Trophoblast cell (in vitro differentiated cells and primary cell): Measurements from ENCODE around the gene TTC6. TPM values are rescaled to one million over a fixed set of nuclear protein-coding genes. Genes with fewer than 3 reads are reported as not detected.

Experiments used
- DNase-seq, 2 donors: peaks; one replicate each; pipeline ENCODE4 v3.0.0-alpha.2; 2016
- H2AFZ ChIP-seq: 2 replicates; pipeline ENCODE4 v1.6.1; 2013; ENCODE audit warnings: low read length, moderate library complexity, mild to moderate bottlenecking; ENCODE audit not compliant: insufficient read depth, poor library complexity
- H2AK5ac ChIP-seq: 2 replicates; pipeline ENCODE4 v1.6.1; 2013; ENCODE audit warnings: mild to moderate bottlenecking, low read length
- H2BK120ac ChIP-seq: 2 replicates; pipeline ENCODE4 v1.6.1; 2013; ENCODE audit warnings: low read length, mild to moderate bottlenecking, moderate library complexity; ENCODE audit not compliant: insufficient read depth, poor library complexity
- H2BK12ac ChIP-seq: 2 replicates; pipeline ENCODE4 v1.6.1; 2013; ENCODE audit warnings: mild to moderate bottlenecking, low read length, moderate library complexity
- H2BK5ac ChIP-seq: 2 replicates; pipeline ENCODE4 v1.6.1; 2013; ENCODE audit warnings: low read length, low read depth, moderate library complexity, mild to moderate bottlenecking; ENCODE audit not compliant: poor library complexity
- H3K14ac ChIP-seq: 2 replicates; pipeline ENCODE4 v1.6.1; 2013; ENCODE audit warnings: mild to moderate bottlenecking, low read length
- H3K18ac ChIP-seq: 2 replicates; pipeline ENCODE4 v1.6.1; 2013; ENCODE audit warnings: mild to moderate bottlenecking, low read length
- H3K23ac ChIP-seq: 2 replicates; pipeline ENCODE4 v1.6.1; 2013; ENCODE audit warnings: low read length
- H3K27ac ChIP-seq: 2 replicates; pipeline ENCODE4 v1.5.1; 2013; ENCODE audit warnings: low read depth, mild to moderate bottlenecking, inconsistent platforms, low read length, moderate library complexity
- H3K27me3 ChIP-seq: 2 replicates; pipeline ENCODE4 v1.6.1; 2013; ENCODE audit warnings: inconsistent platforms, mild to moderate bottlenecking, low read length, moderate library complexity; ENCODE audit not compliant: insufficient read depth
- H3K36me3 ChIP-seq, 2 experiments: 1 replicate in 1 of 2; 2 replicates in 1 of 2; pipeline ENCODE4 v1.6.1; 2013; ENCODE audit warnings: low read length in 2 of 2, mild to moderate bottlenecking in 2 of 2, moderate library complexity in 1 of 2; ENCODE audit not compliant: insufficient read depth in 2 of 2, control insufficient read depth in 1 of 2
- H3K4ac ChIP-seq: 2 replicates; pipeline ENCODE4 v1.6.1; 2013; ENCODE audit warnings: low read depth, mild to moderate bottlenecking, low read length, moderate library complexity
- H3K4me1 ChIP-seq, 2 experiments: 1 replicate in 1 of 2; 2 replicates in 1 of 2; pipeline ENCODE4 v1.6.1; 2013; ENCODE audit warnings: low read length in 2 of 2, mild to moderate bottlenecking in 2 of 2, moderate library complexity in 1 of 2; ENCODE audit not compliant: insufficient read depth in 2 of 2, control insufficient read depth in 1 of 2
- H3K4me2 ChIP-seq: 2 replicates; pipeline ENCODE4 v1.6.1; 2013; ENCODE audit warnings: inconsistent platforms, mild to moderate bottlenecking, low read length, moderate library complexity
- H3K4me3 ChIP-seq: 2 replicates; pipeline ENCODE4 v1.5.1; 2013; ENCODE audit warnings: mild to moderate bottlenecking, low read depth, low read length, inconsistent platforms
- H3K79me1 ChIP-seq: one replicate; pipeline ENCODE4 v1.6.1; 2013; ENCODE audit warnings: low read length
- H3K79me2 ChIP-seq: 2 replicates; pipeline ENCODE4 v1.6.1; 2013; ENCODE audit warnings: low read length, mild to moderate bottlenecking; ENCODE audit not compliant: control insufficient read depth, insufficient read depth, poor library complexity
- H3K9ac ChIP-seq: 2 replicates; pipeline ENCODE4 v1.6.1; 2013; ENCODE audit warnings: mild to moderate bottlenecking, low read length
- H3K9me3 ChIP-seq: 2 replicates; pipeline ENCODE4 v1.6.1; 2013; ENCODE audit warnings: low read depth, mild to moderate bottlenecking, control low read depth, inconsistent platforms, low read length; ENCODE audit not compliant: insufficient read depth
- H4K12ac ChIP-seq: 2 replicates; pipeline ENCODE4 v1.6.1; 2013; ENCODE audit warnings: low read depth, mild to moderate bottlenecking, low read length, moderate library complexity
- H4K8ac ChIP-seq: 2 replicates; pipeline ENCODE4 v1.6.1; 2013; ENCODE audit warnings: low read depth, mild to moderate bottlenecking, low read length, moderate library complexity
- H4K91ac ChIP-seq: one replicate; pipeline ENCODE4 v1.6.1; 2013; ENCODE audit warnings: low read depth, mild to moderate bottlenecking, low read length, moderate library complexity
- WGBS: extraction: QIAGEN DNeasy Blood & Tissue Kit; methylation state at CpG from one replicate; pipeline ENCODE4 v1.1.7; 2013; ENCODE audit warnings: missing lambda C conversion rate; ENCODE audit not compliant: insufficient read length, insufficient coverage; ENCODE audit errors: extremely low coverage; 5-methylcytosine and 5-hydroxymethylcytosine counted together
- polyA plus RNA-seq: library from polyadenylated mRNA; stranded (reverse); fragments of 200-250 nt; gene quantifications from 2 replicates; pipeline ENCODE4 v1.2.3, GENCODE V29; 2013

TTC6 gene, protein sequence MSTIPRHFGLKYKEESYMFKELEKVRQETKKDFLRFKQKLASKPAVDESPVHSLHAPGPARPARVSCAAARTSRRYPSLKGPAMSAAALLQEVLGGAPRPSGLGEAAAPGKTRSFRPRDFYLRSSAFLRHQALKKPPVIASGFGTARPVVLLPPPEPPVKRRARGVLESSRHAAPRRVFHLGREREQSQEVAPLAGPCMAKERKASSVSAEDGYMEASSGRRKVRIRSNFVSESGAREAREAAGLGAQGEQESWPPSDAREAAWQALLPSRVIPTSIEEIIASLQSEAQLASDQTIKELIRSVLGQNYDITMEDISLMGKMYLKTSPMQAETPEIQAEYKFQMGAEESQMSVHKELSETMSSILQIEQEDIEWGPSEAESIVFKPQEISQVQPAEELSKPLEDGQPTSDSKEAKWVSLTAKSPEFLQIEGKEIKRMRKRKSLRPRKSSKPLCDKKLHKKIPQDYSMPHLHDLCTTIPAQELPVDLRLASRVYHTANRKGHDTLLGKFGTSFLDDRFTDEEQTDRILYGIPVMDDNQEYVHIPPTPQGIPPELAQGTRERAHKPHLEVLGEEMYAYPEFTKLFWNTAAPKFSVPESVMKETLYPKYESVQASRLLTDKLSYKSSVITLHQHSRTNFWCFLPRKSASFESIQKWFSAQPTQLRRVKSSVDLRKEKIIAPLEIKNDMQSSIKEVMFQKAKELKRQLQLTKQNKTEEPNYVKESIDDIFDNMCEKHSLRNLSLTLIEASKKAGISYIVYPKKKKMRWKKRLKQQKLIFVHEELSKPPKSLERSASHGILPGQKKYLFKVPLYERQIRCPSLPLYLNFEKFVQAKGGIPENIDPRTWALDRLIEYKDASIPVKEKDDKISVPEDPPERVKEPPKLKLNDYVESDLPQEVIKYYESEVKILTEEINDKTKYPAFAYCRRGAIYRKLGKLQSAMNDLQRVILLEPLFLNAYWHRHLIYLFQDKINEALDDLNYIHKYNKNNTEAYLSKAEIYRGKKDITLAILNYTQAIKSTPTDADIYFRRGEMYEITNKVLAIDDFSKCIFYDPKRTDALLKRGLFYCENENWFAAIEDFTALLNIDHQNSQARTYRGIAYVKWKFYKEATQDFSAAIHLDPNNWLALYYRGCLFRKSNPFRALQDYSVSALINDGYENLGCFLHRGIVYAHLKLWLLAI (N-terminal part only)
- 0.10 and 0.11 TPM in 2 replicates for polyA plus RNA-seq

DNA sequence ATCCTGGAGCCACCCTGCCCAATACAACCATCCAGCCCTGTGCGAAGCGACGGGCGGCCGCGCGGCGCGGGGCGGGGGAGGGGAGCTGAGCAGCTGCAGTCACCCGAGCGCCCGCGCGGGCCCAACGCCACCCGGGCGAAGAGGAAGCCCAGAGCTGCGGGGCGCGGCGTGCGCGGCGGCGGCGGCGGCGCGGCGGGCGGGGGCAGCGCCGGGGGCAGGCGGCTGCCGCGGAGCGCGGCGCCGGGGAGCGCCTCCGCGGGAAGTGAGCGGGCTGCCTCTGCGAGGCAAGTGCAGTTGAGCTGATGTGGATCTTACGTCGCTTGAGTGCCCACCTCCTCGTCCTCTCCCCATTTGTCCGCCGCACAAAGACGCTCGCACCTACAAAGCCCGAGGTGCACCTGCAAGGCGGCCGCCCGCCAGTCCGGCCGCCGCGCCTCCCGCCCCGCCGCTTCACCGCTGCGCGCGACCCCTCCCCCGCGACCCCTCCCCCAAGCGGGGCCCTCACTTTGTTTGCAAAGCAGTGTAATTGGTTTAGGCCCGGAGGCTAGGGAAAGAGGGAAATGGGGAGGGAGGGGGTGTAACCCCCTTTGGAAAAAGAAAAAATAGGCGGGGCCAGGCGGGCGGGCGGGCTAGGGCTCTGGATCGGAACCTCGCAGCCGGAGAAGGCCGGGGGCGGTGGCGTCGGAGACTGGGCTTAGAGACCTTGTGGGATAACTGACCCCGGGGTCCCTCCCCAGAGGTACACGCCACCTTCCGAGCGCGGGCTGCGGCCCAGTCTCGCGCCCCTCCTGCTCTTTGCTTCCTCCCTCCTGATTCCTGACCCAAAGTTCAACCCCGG, at the start of gene TTC6, which contains the start of gene FOXA1:
TSS of gene TTC6 (plus strand) at position 659 of the 838 bp plus-strand sequence. CDS start 26,436 bp downstream, outside the sequence.
TSS of gene FOXA1 (minus strand) at position 279 of the 838 bp plus-strand sequence. CDS start at position 2, 277 bp downstream.
- H3K9ac ChIP-seq, result no peak within 1 kb of the TSS
- H3K4me3 ChIP-seq, result peak within 1 kb of the TSS; percentile 37
- WGBS, result no CpG with 5 or more reads among the region's 92 CpGs

DNA sequence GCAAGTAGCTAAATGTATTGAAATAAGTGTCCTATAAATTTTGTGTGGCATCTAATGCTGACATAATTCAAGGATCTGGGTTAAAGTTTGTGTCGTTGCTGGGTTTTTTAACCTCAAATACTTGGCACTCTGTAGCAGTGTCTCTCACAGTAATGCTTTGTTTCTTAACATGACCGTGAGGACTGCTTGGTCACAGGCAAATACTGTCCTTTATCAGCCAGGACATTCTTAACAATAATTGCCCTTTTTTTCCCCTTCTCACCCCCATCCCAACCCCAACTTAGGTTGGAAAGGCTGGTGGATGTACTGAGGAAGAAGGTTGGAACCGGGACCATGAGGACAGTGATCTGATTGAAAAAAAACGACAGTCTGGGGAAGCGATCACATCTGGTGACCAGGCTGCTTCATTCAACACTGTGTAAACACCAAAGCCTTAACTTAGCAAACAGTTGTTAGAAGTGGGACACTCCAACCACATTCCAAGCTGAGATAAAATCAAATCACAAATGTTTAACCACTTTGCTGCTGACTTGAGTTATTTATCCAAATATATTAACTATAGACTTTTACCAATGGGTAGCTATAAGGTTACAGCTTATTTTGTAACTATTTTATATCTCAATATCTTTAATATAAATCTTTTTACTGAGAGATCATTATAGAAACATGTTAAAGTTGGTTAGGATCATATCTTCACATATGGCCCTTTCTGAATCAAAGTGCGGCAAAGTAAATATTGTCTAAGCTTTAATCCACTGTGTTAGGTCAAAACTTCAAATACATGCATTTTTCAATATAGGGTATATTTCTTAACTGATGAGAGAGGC, 48.6 kb upstream of the TTC6 start:
- peak overlapping the region; percentile 74 for H3K23ac ChIP-seq
- no peak overlapping the region for H3K27ac ChIP-seq
- no peak overlapping the region for H2AK5ac ChIP-seq
- no peak overlapping the region for H3K18ac ChIP-seq
- H2BK12ac ChIP-seq, result no peak overlapping the region
- no peaks in the 10 kb centered on the region for H3K36me3 ChIP-seq
- no peaks in the 10 kb centered on the region for H3K9me3 ChIP-seq
- no peak overlapping the region for H2BK5ac ChIP-seq
- no peak overlapping the region for H3K14ac ChIP-seq
- H3K79me2 ChIP-seq, result no peaks in the 10 kb centered on the region
- no peak overlapping the region for H2AFZ ChIP-seq
- H3K4me1 ChIP-seq, result no peaks in the 10 kb centered on the region
- no peak overlapping the region for H3K9ac ChIP-seq
- no CpG with 5 or more reads among the region's 6 CpGs for WGBS
- H3K79me1 ChIP-seq, result no peaks in the 10 kb centered on the region
- H3K4me3 ChIP-seq, result no peak overlapping the region
- H2BK120ac ChIP-seq, result no peak overlapping the region
- H3K27me3 ChIP-seq, result no peaks in the 10 kb centered on the region
- no peak overlapping the region for H3K4me2 ChIP-seq
- no peak overlapping the region for H4K8ac ChIP-seq
- H3K4ac ChIP-seq, result no peak overlapping the region
- H4K91ac ChIP-seq, result no peak overlapping the region
- H4K12ac ChIP-seq, result no peak overlapping the region
- DNase-seq, result no peak

More for the DNA sequence above, at the start of gene TTC6, which contains the start of gene FOXA1:
- H4K12ac ChIP-seq, result no peak within 1 kb of the TSS
- H2AK5ac ChIP-seq, result no peak within 1 kb of the TSS
- H2BK120ac ChIP-seq, result no peak within 1 kb of the TSS
- H3K23ac ChIP-seq, result no peak within 1 kb of the TSS
- no peak within 1 kb of the TSS for H3K14ac ChIP-seq
- H3K4me2 ChIP-seq, result peak within 1 kb of the TSS; percentile 65
- no peak within 1 kb of the TSS for H3K4ac ChIP-seq
- DNase-seq, result peak in 1 of 2 donors; percentile 1
- H4K91ac ChIP-seq, result no peak within 1 kb of the TSS
- no peak within 1 kb of the TSS for H3K27ac ChIP-seq
- no peak within 1 kb of the TSS for H3K18ac ChIP-seq
- no peaks in the 10 kb centered on the region for H3K79me1 ChIP-seq
- H3K27me3 ChIP-seq, result peaks cover 68% of the 10 kb centered on the region
- H2BK12ac ChIP-seq, result no peak within 1 kb of the TSS
- H4K8ac ChIP-seq, result no peak within 1 kb of the TSS
- no peaks in the 10 kb centered on the region for H3K36me3 ChIP-seq
- H2BK5ac ChIP-seq, result no peak within 1 kb of the TSS
- no peaks in the 10 kb centered on the region for H3K79me2 ChIP-seq
- H2AFZ ChIP-seq, result peak within 1 kb of the TSS; percentile 5
- H3K9me3 ChIP-seq, result peaks cover 13% of the 10 kb centered on the region
- H3K4me1 ChIP-seq, result peaks cover 27 to 28% of the 10 kb centered on the region in 2 experiments

DNA sequence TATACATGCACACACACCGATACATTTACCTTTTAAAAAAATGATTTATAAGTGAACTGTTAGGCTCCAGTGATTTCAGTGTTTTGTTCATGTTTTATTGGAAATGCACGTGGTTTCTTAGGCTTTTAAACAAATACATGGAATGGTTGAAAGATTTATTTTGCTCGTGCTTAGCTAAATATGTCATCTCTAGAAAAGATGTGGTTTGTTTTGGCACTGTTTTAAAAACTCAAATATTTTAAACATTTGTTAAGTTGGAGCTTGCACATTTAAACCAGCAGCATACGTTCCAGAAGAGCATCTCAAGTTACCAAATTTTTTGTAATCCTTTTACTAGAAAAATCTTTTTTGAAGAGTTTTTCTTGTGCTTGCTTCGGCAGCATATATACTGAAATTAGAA, 44.9 kb upstream of the TTC6 start:
- Histone ChIP-seq H2AFZ (no peak overlapping the region), H3K27me3 (no peaks in the 10 kb centered on the region), H3K4me3 (no peak overlapping the region), H3K79me1 (no peaks in the 10 kb centered on the region), H3K27ac (no peak overlapping the region), H3K4me1 (no peaks in the 10 kb centered on the region), H2BK5ac (no peak overlapping the region), H3K9me3 (no peaks in the 10 kb centered on the region), H3K14ac (no peak overlapping the region), H3K9ac (no peak overlapping the region), H2BK120ac (no peak overlapping the region), H2BK12ac (no peak overlapping the region), H3K4me2 (no peak overlapping the region), H2AK5ac (no peak overlapping the region), H4K91ac (no peak overlapping the region), H3K4ac (no peak overlapping the region), H4K8ac (no peak overlapping the region), H3K23ac (no peak overlapping the region), H4K12ac (no peak overlapping the region), H3K79me2 (no peaks in the 10 kb centered on the region), H3K36me3 (no peaks in the 10 kb centered on the region), H3K18ac (no peak overlapping the region)
- DNase-seq, result no peak
- no CpG with 5 or more reads among the region's 5 CpGs for WGBS
